HG03378 (cell line): Measurements from ENCODE around the gene RAB33B.
"Not testable (repeated sequence)": the region's sequence is repeated elsewhere in the genome, so short reads cannot be mapped to it uniquely, and the experiment has no call there.

ENCODE experiments used
- ATAC-seq: cut with Tn5 transposase; IDR thresholded peaks from one replicate; pipeline ENCODE4 v1.9.1; 2021; ENCODE audit warnings: mild to moderate bottlenecking, moderate library complexity; ENCODE audit not compliant: unreplicated experiment

Gene RAB33B

DNA sequence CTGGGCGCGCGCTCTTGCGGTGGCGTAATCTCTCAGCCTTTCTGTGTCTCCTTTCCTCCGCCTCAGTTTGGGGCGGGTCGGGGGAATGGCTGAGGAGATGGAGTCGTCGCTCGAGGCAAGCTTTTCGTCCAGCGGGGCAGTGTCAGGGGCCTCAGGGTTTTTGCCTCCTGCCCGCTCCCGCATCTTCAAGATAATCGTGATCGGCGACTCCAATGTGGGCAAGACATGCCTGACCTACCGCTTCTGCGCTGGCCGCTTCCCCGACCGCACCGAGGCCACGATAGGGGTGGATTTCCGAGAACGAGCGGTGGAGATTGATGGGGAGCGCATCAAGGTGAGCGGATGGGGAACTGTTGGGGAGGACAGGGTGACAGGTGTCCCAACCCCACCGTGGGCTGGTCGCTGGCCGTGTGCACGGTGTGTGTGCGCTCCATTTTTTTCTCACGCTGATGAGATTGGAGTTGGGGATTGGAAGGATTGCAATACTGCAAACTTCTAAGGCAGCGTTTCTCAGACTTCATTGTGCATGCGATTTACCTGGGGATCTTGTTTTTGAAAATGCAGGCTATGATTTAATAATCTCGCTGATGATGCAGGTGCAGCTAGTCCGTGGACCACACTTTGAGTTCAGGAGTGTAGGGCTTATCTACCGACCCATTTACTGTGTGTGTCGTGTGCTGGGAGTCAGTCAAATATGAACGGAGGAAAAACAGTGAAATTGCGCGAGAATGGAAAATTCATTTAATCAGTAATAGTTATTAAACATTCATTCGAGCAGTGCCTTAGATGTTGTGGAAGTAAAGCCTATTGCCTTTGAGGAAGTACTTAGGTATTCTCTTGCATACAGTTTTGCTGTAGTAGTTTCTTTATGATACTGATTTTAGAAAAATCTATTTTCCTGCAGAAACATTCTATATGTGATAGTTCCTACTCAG, at the start of gene RAB33B:
TSS of gene RAB33B (plus strand) at position 11 of the 935 bp plus-strand sequence. CDS start at position 86, 75 bp downstream.
- peak; percentile 1 for ATAC-seq

- no peak for ATAC-seq
These were observed 43.6 kb upstream of the RAB33B start for GRCh38 chr4:139410312-139410711.

- ATAC-seq, result not testable (repeated sequence)
These were observed 39.2 kb upstream of the RAB33B start for GRCh38 chr4:139414671-139415210.

DNA sequence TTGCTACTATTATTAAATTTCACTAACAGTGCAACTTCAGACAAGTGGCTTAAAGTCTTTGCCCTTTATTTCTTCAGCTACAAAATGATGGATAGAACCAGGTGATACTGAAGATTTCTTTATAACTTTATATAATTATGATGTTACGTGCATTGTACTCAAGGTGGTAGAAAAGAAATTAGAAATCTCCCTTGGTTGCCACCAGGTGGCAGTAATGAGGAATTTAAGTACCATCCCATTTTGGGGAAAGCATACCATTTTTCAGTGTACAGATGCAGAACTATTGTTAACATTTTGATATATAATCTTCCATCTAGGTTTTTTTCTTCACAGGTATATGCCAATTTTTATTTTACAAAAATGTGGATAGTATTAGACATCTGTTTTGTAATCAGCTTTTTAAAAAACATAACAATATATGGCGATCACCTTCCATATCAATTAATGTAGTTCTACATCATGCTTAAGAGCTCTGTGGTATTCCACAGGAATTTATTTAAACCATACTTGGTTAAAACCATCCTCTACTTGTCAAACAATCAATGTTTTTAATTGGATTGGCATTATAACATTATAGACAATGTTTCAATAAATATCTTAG, 37.7 kb upstream of the RAB33B start:
- ATAC-seq, result no peak

GRCh38 chr4:139419388-139419914, 34.5 kb upstream of the RAB33B start:
- peak; percentile 79 for ATAC-seq

DNA sequence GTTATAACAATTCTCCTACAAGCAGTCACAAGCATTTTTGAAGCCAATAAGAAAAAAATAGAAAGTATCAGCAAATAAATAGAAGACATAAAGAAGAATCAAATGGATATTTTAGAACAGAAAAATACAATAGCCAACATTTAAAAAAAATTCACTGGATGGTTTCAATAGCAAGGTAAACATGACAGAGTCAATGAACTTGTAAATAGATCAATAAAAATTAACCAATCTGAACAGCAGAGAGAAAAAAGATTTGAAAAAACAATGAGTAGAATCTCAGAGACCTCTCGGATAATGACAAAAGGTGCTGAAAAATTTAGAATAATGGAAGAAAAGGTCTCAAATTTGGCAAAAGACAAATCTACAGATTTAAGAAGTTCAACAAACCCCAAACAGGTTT, 33.3 kb upstream of the RAB33B start:
- ATAC-seq, result no peak

DNA sequence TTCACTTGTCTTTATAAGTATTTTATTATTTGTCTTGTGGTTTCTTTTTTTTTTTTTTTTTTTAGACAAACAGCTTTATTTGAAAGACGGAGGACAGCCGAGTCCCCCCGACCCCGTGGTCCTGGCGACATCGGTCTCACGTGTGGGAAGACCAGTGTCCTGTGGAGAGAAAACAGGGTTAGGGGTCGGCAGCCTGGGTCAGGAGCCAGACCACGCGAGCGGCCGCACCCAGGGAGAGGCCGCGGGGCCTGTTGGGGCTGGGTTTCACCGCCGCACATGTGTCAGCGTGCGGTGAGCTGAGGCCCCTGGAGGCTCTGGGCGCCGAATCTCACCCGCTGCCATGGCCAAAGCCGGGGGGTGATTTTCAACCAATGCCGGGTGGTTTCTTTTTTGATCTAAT, 17.8 kb upstream of the RAB33B start:
- no peak for ATAC-seq

DNA sequence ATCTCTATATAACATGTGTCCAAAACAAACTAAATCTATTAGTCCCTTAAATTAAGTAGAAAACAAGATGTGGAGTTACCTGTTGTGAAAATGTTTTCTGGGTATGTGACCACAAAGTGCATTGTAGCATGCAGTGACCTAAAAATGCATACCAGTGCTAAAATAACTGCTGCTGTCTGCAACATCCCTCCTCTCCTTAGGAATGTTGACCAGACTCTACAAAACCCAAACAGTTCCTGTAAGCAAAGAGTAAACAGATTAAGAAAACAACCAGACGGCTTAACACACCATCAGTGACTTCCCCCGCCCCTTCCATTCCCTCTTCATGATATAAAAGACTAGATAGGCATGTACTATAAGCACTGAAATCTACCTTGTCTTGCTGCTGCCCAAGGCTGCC, 15.8 kb upstream of the RAB33B start:
- ATAC-seq, result no peak

DNA sequence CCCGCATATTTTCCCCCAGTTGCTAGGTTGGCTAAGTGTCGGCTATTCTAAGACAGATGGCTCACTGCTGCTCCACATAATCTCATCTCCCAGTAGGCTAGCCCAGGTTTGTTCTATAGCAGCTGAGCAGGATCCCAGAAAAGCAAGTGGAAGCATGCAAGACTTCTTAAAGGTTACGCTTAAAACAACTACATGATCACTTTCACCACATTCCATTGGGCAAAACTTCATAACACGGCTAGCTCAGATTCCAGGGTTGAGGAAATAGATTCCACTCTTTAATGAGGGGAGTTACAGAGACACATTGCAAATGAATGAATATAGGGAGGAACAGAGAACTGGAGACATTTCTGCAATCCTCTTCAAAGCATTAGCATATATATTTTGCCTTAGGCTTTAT, 12.9 kb upstream of the RAB33B start:
- ATAC-seq, result no peak

DNA sequence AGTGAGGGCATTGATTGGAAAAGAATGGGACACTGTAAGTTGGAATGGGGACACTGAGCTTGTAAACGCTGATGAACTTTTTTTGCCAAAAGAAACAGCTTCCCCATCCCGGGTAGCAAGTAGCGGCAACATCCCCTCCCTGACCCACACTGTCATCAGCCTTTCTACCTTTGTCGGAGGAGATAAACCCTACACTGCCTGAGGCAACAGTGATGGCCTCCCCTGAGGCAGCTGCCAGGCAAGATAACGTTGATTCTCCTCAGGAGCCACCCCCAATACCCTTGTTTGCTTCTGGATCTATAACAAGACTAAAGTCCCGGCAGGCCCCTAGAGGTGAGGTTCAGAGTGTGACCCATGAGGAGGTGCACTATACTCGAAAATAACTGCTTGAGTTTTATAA, 10.3 kb upstream of the RAB33B start:
- ATAC-seq, result no peak

DNA sequence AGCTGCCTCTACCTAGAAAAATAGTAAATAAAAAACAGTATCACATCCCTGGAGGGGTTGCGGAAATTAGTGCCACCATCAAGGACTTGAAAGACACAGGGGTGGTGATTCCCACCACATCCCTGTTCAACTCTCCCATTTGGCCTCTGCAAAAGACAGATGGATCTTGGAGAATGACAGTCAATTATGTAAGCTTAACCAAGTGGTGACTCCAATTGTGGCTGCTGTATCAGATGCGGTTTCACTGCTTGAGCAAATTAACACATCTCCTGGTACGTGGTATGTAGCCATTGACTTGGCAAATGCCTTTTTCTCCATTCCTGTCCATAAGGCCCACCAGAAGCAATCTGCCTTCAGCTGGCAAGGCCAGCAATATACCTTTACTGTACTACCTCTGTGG, 9.0 kb upstream of the RAB33B start:
- not testable (repeated sequence) for ATAC-seq

DNA sequence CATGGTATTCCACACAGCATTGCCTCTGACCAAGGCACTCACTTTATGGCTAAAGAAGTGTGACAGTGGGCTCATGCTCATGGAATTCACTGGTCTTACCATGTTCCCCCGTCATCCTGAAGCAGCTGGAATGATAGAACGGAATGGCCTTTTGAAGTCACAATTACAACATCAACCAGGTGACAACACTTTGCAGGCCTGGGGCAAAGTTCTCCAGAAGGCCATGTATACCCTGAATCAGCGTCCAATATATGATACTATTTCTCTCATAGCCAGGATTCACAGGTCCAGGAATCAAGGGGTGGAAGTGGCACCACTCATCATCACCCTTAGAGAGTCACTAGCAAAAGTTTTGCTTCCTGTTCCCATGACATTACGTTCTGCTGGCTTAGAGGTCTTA, 6.8 kb upstream of the RAB33B start:
- not testable (repeated sequence) for ATAC-seq

- no peak for ATAC-seq
These were observed 3.3 kb upstream of the RAB33B start for GRCh38 chr4:139450586-139450985.

DNA sequence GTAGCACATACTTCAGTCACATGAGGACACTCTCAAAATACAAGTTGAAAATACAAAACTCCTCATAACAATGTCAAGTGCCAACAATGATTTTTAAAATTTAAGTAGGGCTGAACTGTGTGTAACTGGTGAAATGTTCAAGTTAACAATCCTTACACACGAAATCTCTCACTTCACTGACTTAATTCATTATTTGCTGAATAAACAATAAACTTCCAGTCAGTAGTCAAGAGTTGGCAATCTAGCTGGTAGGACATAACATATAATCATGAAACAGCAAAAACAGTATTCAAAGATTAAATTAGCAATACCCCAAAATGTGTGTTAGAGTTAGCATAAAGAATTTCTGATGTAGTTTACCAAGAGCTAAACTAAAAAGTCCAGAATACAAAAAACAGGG, 1.9 kb upstream of the RAB33B start:
- no peak for ATAC-seq

GRCh38 chr4:139453041-139453370, 915 bp upstream of the RAB33B start:
- peak; percentile 66 for ATAC-seq

- ATAC-seq, result peak; percentile 86
These were observed 380 bp upstream of the RAB33B start for GRCh38 chr4:139453371-139454110.

DNA sequence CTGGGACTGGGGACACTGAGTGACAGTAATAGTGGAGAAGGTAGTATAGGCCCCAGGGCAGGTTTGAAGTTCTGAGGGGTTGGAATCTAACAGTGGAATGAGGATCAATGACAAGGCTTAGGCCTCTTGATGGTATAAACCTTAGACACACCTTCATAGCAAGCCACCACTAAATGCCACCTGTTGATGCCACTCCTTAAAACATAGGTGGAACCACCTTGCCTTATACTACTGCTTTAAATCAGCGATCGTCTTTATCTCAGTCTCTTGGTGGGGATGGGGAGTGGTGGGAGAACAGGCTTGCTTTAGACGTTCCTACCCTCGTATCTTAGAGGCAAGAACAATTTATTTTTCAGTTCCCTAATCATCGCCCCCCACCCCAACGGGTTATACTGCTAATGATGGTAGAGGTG, 1.2 kb downstream of the RAB33B start:
- no peak for ATAC-seq

DNA sequence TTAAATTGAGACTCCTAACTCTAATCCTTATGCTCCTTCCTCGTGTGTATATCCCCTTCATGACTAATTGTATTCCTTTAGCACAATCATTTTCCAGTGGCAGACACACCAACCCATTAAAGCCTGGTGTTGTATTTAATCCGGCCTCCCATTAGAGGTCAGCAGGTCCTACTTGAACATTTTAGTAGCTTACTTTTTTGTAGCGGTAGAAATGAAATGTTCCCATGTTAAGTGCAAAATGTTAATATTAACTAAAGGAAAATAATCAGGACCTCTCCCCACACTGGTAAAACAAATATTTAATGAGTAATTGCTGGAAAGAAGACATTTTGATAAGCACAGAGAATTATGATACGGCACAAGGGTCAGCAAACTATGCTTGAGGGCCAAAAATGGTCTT, 3.4 kb downstream of the RAB33B start:
- ATAC-seq, result no peak

GRCh38 chr4:139458543-139458942, 4.6 kb downstream of the RAB33B start:
- no peak for ATAC-seq

DNA sequence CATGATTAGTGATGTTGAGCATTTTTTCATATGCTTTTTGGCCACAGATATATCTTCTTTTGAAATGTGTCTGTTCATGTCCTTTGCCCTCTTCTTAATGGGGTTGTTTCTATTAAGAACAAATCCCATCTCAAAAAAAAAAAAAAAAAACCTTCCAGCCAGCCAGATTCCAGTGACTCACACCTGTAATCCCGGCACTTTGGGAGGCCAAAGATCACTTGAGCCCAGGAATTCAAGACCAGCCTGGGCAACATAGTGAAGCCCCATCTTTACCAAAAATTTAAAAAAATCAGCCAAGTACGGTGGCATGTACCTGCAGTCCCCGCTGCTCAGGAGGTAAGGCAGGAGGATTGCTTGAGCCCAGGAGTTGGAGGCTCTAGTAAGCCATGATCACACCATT, 5.1 kb downstream of the RAB33B start:
- ATAC-seq, result no peak

DNA sequence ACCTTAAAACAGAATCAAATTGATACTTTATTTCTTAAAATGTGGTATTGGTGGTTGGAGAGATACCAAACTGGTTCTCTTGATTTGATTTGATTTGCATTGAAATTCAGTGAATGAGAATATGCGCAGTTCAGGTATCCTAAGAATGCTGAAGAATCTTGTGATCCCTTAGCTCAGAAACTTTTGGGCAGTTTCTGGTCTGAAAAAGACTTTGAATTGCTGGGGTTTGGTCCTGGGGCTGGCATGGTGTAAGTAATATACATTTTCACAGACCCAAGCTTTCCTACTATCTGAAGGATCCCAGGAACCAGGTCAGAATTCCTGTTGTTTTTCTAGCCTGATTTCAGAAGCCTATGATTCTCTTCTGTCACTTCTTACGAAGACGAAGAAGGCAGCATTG, 6.6 kb downstream of the RAB33B start:
- ATAC-seq, result no peak
